DND-41 (cell line): ENCODE results near the gene PACS2.

ENCODE experiments used
- ATAC-seq: fragments of 200-7000 bp; cut with Tn5 transposase; 3 replicates; pipeline ENCODE4 v1.9.1; 2021; ENCODE audit warnings: low read depth; ENCODE audit not compliant: insufficient read depth
- DNase-seq: peaks from one replicate; pipeline ENCODE4 v3.0.0-alpha.2; 2020
- H2AFZ ChIP-seq: 2 replicates; pipeline ENCODE4 v1.6.0; 2012; ENCODE audit warnings: low read depth, low read length
- H3K27ac ChIP-seq: 2 replicates; pipeline ENCODE4 v1.5.1; 2012; ENCODE audit warnings: low read length, inconsistent platforms
- H3K27me3 ChIP-seq: fragments of 200-600 bp; sonication (generic); 2 replicates; pipeline ENCODE4 v1.6.0; 2012; ENCODE audit warnings: low read length, mild to moderate bottlenecking, inconsistent platforms; ENCODE audit not compliant: insufficient read depth, poor library complexity
- H3K36me3 ChIP-seq: 2 replicates; pipeline ENCODE4 v1.5.1; 2012; ENCODE audit warnings: low read length, inconsistent platforms; ENCODE audit not compliant: insufficient read depth
- H3K4me1 ChIP-seq: 2 replicates; pipeline ENCODE4 v1.5.1; 2012; ENCODE audit warnings: mild to moderate bottlenecking, low read length; ENCODE audit not compliant: insufficient read depth
- H3K4me2 ChIP-seq: 2 replicates; pipeline ENCODE4 v1.6.0; 2012; ENCODE audit warnings: mild to moderate bottlenecking, moderate library complexity, low read length, inconsistent platforms; ENCODE audit not compliant: insufficient read depth
- H3K4me3 ChIP-seq, 2 experiments: fragments of 200-600 bp in 1 of 2; shearing (Covaris generic) in 1 of 2; 2 replicates each; pipeline ENCODE4 v1.5.1; 2012 to 2016; ENCODE audit warnings: inconsistent platforms in 2 of 2, low read length in 2 of 2, mild to moderate bottlenecking in 2 of 2, low read depth in 1 of 2, moderate library complexity in 1 of 2
- H3K79me2 ChIP-seq: 2 replicates; pipeline ENCODE4 v1.6.0; 2012; ENCODE audit warnings: low read length, inconsistent platforms; ENCODE audit not compliant: insufficient read depth
- H3K9ac ChIP-seq: 2 replicates; pipeline ENCODE4 v1.6.0; 2012; ENCODE audit warnings: low read depth, mild to moderate bottlenecking, inconsistent platforms, low read length, moderate library complexity
- H3K9me3 ChIP-seq: 2 replicates; pipeline ENCODE4 v1.5.1; 2012; ENCODE audit warnings: low read length, moderate library complexity, mild to moderate bottlenecking, inconsistent platforms; ENCODE audit not compliant: insufficient read depth, severe bottlenecking
- H4K20me1 ChIP-seq: 2 replicates; pipeline ENCODE4 v1.6.0; 2012; ENCODE audit warnings: low read length; ENCODE audit not compliant: insufficient read depth
- CTCF ChIP-seq: IDR thresholded peaks from 2 replicates; pipeline ENCODE4 v1.5.1; 2012; ENCODE audit warnings: borderline replicate concordance, low read length, moderate library complexity, mild to moderate bottlenecking; ENCODE audit not compliant: poor library complexity, severe bottlenecking; ENCODE audit errors: extremely low read depth
- EZH2 ChIP-seq: IDR thresholded peaks from 3 replicates; pipeline ENCODE4 v1.6.1; 2012; ENCODE audit warnings: borderline replicate concordance, low read depth, mild to moderate bottlenecking, moderate library complexity, low read length, inconsistent platforms; ENCODE audit not compliant: severe bottlenecking

Gene PACS2

GRCh38 chr14:105431256-105431655 lies 116.7 kb downstream of the PACS2 start:
- no peak for ATAC-seq
- Histone ChIP-seq H3K9me3 (no peaks in the 10 kb centered on the region), H3K36me3 (peaks cover 62% of the 10 kb centered on the region), H3K79me2 (peaks cover 94% of the 10 kb centered on the region), H4K20me1 (peaks cover 83% of the 10 kb centered on the region), H3K27me3 (no peaks in the 10 kb centered on the region), H3K4me2 (no peak overlapping the region), H3K4me3 (no peak overlapping the region), H3K9ac (no peak overlapping the region), H3K4me1 (no peaks in the 10 kb centered on the region), H3K27ac (no peak overlapping the region), H2AFZ (no peak overlapping the region)
- TF ChIP-seq EZH2, result no peak
- no peak for TF ChIP-seq CTCF
- DNase-seq, result no peak

GRCh38 chr14:105432657-105433056 lies 118.1 kb downstream of the PACS2 start:
- DNase-seq, result no peak
- H4K20me1 ChIP-seq, result peaks cover 83% of the 10 kb centered on the region
- H3K27me3 ChIP-seq, result no peaks in the 10 kb centered on the region
- no peak overlapping the region for H3K9ac ChIP-seq
- no peak for ATAC-seq
- H3K4me1 ChIP-seq, result no peaks in the 10 kb centered on the region
- peaks cover 62% of the 10 kb centered on the region for H3K36me3 ChIP-seq
- no peak for TF ChIP-seq CTCF
- no peak for TF ChIP-seq EZH2
- H3K4me3 ChIP-seq, result no peak overlapping the region
- H3K79me2 ChIP-seq, result peaks cover 94% of the 10 kb centered on the region
- no peaks in the 10 kb centered on the region for H3K9me3 ChIP-seq
- no peak overlapping the region for H3K4me2 ChIP-seq
- no peak overlapping the region for H3K27ac ChIP-seq
- no peak overlapping the region for H2AFZ ChIP-seq

- Histone ChIP-seq H2AFZ (no peak overlapping the region), H3K27ac (no peak overlapping the region), H3K4me1 (no peaks in the 10 kb centered on the region), H3K27me3 (no peaks in the 10 kb centered on the region), H3K9me3 (no peaks in the 10 kb centered on the region), H3K4me2 (no peak overlapping the region), H3K9ac (no peak overlapping the region), H4K20me1 (peaks cover 84% of the 10 kb centered on the region), H3K4me3 (no peak overlapping the region), H3K36me3 (peaks cover 63% of the 10 kb centered on the region), H3K79me2 (peaks cover 94% of the 10 kb centered on the region)
- DNase-seq, result no peak
- TF ChIP-seq CTCF (no peak), EZH2 (no peak)
- no peak for ATAC-seq
These were observed 118.6 kb downstream of the PACS2 start for GRCh38 chr14:105433161-105433605.

GRCh38 chr14:105436402-105436801 lies 121.9 kb downstream of the PACS2 start:
- no peak for DNase-seq
- no peak overlapping the region for H3K4me3 ChIP-seq
- peaks cover 87% of the 10 kb centered on the region for H4K20me1 ChIP-seq
- no peaks in the 10 kb centered on the region for H3K9me3 ChIP-seq
- no peak overlapping the region for H3K27ac ChIP-seq
- H3K4me1 ChIP-seq, result no peaks in the 10 kb centered on the region
- no peak overlapping the region for H3K4me2 ChIP-seq
- H3K9ac ChIP-seq, result no peak overlapping the region
- ATAC-seq, result no peak
- no peak overlapping the region for H2AFZ ChIP-seq
- H3K79me2 ChIP-seq, result peaks cover 97% of the 10 kb centered on the region
- H3K27me3 ChIP-seq, result no peaks in the 10 kb centered on the region
- H3K36me3 ChIP-seq, result peaks cover 68% of the 10 kb centered on the region
- TF ChIP-seq EZH2 (no peak), CTCF (no peak)
